ENCODE data around the gene GTSE1. TPM values are rescaled to one million over a fixed set of nuclear protein-coding genes. Genes with fewer than 3 reads are reported as not detected.

The GTSE1 gene
- total RNA-seq, 1 donor from 2014 or later, result 0.26 TPM

GRCh38 chr22:46349238-46349637 lies 52.6 kb downstream of the GTSE1 start:
- FAIRE-seq (peak; percentile 32), DNase-seq (ENCODE audit: low read depth) (no peak)
- TF ChIP-seq CTCF (IDR thresholded peaks at IDR 0.05; ENCODE audit: insufficient read depth, low read length, severe bottlenecking), result no peak
- Histone ChIP-seq H3K36me3 (ENCODE audit: control insufficient read depth, insufficient read depth, low read length) (peaks cover 46% of the 10 kb centered on the region), H3K4me3 (ENCODE audit: low read depth, low read length) (no peak overlapping the region), H3K27me3 (ENCODE audit: control insufficient read depth, insufficient read depth, low read length) (no peaks in the 10 kb centered on the region)

GRCh38 chr22:46349681-46350080 lies 53.0 kb downstream of the GTSE1 start:
- FAIRE-seq (no peak), DNase-seq (ENCODE audit: low read depth) (no peak)
- H3K4me3 ChIP-seq (ENCODE audit: low read depth, low read length), result no peak overlapping the region
- TF ChIP-seq CTCF (IDR thresholded peaks at IDR 0.05; ENCODE audit: insufficient read depth, low read length, severe bottlenecking), result no peak
- H3K36me3 ChIP-seq (ENCODE audit: control insufficient read depth, insufficient read depth, low read length), result peaks cover 46% of the 10 kb centered on the region
- H3K27me3 ChIP-seq (ENCODE audit: control insufficient read depth, insufficient read depth, low read length), result no peaks in the 10 kb centered on the region

GRCh38 chr22:46350121-46350520 lies 53.5 kb downstream of the GTSE1 start:
- Histone ChIP-seq H3K27me3 (ENCODE audit: control insufficient read depth, insufficient read depth, low read length) (no peaks in the 10 kb centered on the region), H3K36me3 (ENCODE audit: control insufficient read depth, insufficient read depth, low read length) (peaks cover 50% of the 10 kb centered on the region), H3K4me3 (ENCODE audit: low read depth, low read length) (no peak overlapping the region)
- no peak for DNase-seq (ENCODE audit: low read depth)
- no peak for FAIRE-seq
- TF ChIP-seq CTCF (IDR thresholded peaks at IDR 0.05; ENCODE audit: insufficient read depth, low read length, severe bottlenecking), result no peak

GRCh38 chr22:46350646-46351045 lies 54.0 kb downstream of the GTSE1 start:
- peaks cover 53% of the 10 kb centered on the region for H3K36me3 ChIP-seq (ENCODE audit: control insufficient read depth, insufficient read depth, low read length)
- H3K4me3 ChIP-seq (ENCODE audit: low read depth, low read length), result no peak overlapping the region
- FAIRE-seq, result no peak
- no peaks in the 10 kb centered on the region for H3K27me3 ChIP-seq (ENCODE audit: control insufficient read depth, insufficient read depth, low read length)
- DNase-seq (ENCODE audit: low read depth), result no peak
- TF ChIP-seq CTCF (IDR thresholded peaks at IDR 0.05; ENCODE audit: insufficient read depth, low read length, severe bottlenecking), result no peak

GRCh38 chr22:46351131-46351735 lies 54.6 kb downstream of the GTSE1 start:
- Histone ChIP-seq H3K4me3 (ENCODE audit: low read depth, low read length) (no peak overlapping the region), H3K27me3 (ENCODE audit: control insufficient read depth, insufficient read depth, low read length) (no peaks in the 10 kb centered on the region), H3K36me3 (ENCODE audit: control insufficient read depth, insufficient read depth, low read length) (peaks cover 54% of the 10 kb centered on the region)
- TF ChIP-seq CTCF (IDR thresholded peaks at IDR 0.05; ENCODE audit: insufficient read depth, low read length, severe bottlenecking), result no peak
- DNase-seq (ENCODE audit: low read depth) (no peak), FAIRE-seq (no peak)

- FAIRE-seq, result no peak
- peaks cover 53% of the 10 kb centered on the region for H3K36me3 ChIP-seq (ENCODE audit: control insufficient read depth, insufficient read depth, low read length)
Measured at GRCh38 chr22:46351767-46352166, 55.1 kb downstream of the GTSE1 start.

More at GRCh38 chr22:46351767-46352166, 55.1 kb downstream of the GTSE1 start:
- H3K4me3 ChIP-seq (ENCODE audit: low read depth, low read length), result no peak overlapping the region
- H3K27me3 ChIP-seq (ENCODE audit: control insufficient read depth, insufficient read depth, low read length), result no peaks in the 10 kb centered on the region
- no peak for TF ChIP-seq CTCF (IDR thresholded peaks at IDR 0.05; ENCODE audit: insufficient read depth, low read length, severe bottlenecking)
- DNase-seq (ENCODE audit: low read depth), result no peak
